ENCODE data around the gene RALGDS. TPM values are rescaled to one million over a fixed set of nuclear protein-coding genes. Genes with fewer than 3 reads are reported as not detected.
"Not testable (repeated sequence)": the region's sequence is repeated elsewhere in the genome, so short reads cannot be mapped to it uniquely, and the experiment has no call there.

RALGDS gene
- total RNA-seq, 4 donors from 2014 or later = 14.1 to 67.9 (median 30.3) TPM

GRCh38 chr9:133089271-133089671 lies 31.8 kb downstream of the RALGDS start:
- Histone ChIP-seq H3K36me3 (no peaks in the 10 kb centered on the region), H3K27ac (no peak overlapping the region), H3K4me3 (no peak overlapping the region), H3K9me3 (no peaks in the 10 kb centered on the region), H3K27me3 (no peaks in the 10 kb centered on the region), H3K4me1 (no peaks in the 10 kb centered on the region)
- DNase-seq = no peak
- intact Hi-C loops (cut with DNase I; ENCODE audit: low total_unique reads) = no loop called here
- TF ChIP-seq CTCF (IDR thresholded peaks at IDR 0.05) = no peak
- no peak for TF ChIP-seq POLR2A (IDR thresholded peaks at IDR 0.05)

GRCh38 chr9:133088756-133089155 lies 32.3 kb downstream of the RALGDS start:
- Histone ChIP-seq H3K4me1 (no peaks in the 10 kb centered on the region), H3K4me3 (no peak overlapping the region), H3K27me3 (no peaks in the 10 kb centered on the region), H3K36me3 (no peaks in the 10 kb centered on the region), H3K9me3 (no peaks in the 10 kb centered on the region), H3K27ac (no peak overlapping the region)
- intact Hi-C loops (cut with DNase I; ENCODE audit: low total_unique reads) = no loop called here
- TF ChIP-seq CTCF (IDR thresholded peaks at IDR 0.05) (no peak), POLR2A (IDR thresholded peaks at IDR 0.05) (no peak)
- DNase-seq = no peak

- DNase-seq = no peak
- TF ChIP-seq CTCF (IDR thresholded peaks at IDR 0.05) (no peak), POLR2A (IDR thresholded peaks at IDR 0.05) (no peak)
- no peaks in the 10 kb centered on the region for H3K27me3 ChIP-seq
- intact Hi-C loops (cut with DNase I; ENCODE audit: low total_unique reads) = no loop called here
- no peaks in the 10 kb centered on the region for H3K9me3 ChIP-seq
- no peak overlapping the region for H3K4me3 ChIP-seq
- no peaks in the 10 kb centered on the region for H3K4me1 ChIP-seq
- H3K36me3 ChIP-seq = no peaks in the 10 kb centered on the region
- H3K27ac ChIP-seq = no peak overlapping the region
These were observed 32.8 kb downstream of the RALGDS start for GRCh38 chr9:133088146-133088750.

GRCh38 chr9:133087429-133088145 lies 33.5 kb downstream of the RALGDS start:
- H3K4me3 ChIP-seq = no peak overlapping the region
- intact Hi-C loops (cut with DNase I; ENCODE audit: low total_unique reads) = no loop called here
- no peaks in the 10 kb centered on the region for H3K9me3 ChIP-seq
- no peaks in the 10 kb centered on the region for H3K27me3 ChIP-seq
- H3K36me3 ChIP-seq = no peaks in the 10 kb centered on the region
- H3K4me1 ChIP-seq = no peaks in the 10 kb centered on the region
- no peak for DNase-seq
- no peak for TF ChIP-seq CTCF (IDR thresholded peaks at IDR 0.05)
- no peak for TF ChIP-seq POLR2A (IDR thresholded peaks at IDR 0.05)
- no peak overlapping the region for H3K27ac ChIP-seq

- Histone ChIP-seq H3K4me3 (no peak overlapping the region), H3K36me3 (no peaks in the 10 kb centered on the region), H3K9me3 (no peaks in the 10 kb centered on the region), H3K27me3 (no peaks in the 10 kb centered on the region), H3K27ac (no peak overlapping the region), H3K4me1 (no peaks in the 10 kb centered on the region)
- intact Hi-C loops (cut with DNase I; ENCODE audit: low total_unique reads) = no loop called here
- no peak for TF ChIP-seq CTCF (IDR thresholded peaks at IDR 0.05)
- TF ChIP-seq POLR2A (IDR thresholded peaks at IDR 0.05) = no peak
- no peak for DNase-seq
These were observed 34.1 kb downstream of the RALGDS start for GRCh38 chr9:133086894-133087293.

- H3K36me3 ChIP-seq; H3K27me3 ChIP-seq; H3K4me3 ChIP-seq; H3K27ac ChIP-seq; H3K4me1 ChIP-seq; H3K9me3 ChIP-seq; DNase-seq; intact Hi-C loops (cut with DNase I; ENCODE audit: low total_unique reads): not testable (repeated sequence)
These were observed 34.7 kb downstream of the RALGDS start for GRCh38 chr9:133086212-133086860.

- H3K27ac ChIP-seq; H3K27me3 ChIP-seq; DNase-seq; H3K36me3 ChIP-seq; H3K4me3 ChIP-seq; H3K9me3 ChIP-seq; H3K4me1 ChIP-seq; intact Hi-C loops (cut with DNase I; ENCODE audit: low total_unique reads): not testable (repeated sequence)
These were observed 37.4 kb downstream of the RALGDS start for GRCh38 chr9:133083688-133084087.
